Astrocyte (in vitro differentiated cells and primary cell): ENCODE measurements around the gene LMCD1. TPM values are rescaled to one million over a fixed set of nuclear protein-coding genes. Genes with fewer than 3 reads are reported as not detected.
A peak's percentile ranks its signal among the peaks of the same experiment; 100 is the strongest.

Experiments
- DNase-seq: peaks from one replicate; pipeline ENCODE4 v3.0.0-alpha.2; 2010; ENCODE audit warnings: low read depth
- FAIRE-seq: peaks from 2 replicates; lab custom pipeline; 2011; peaks lifted over from hg19 to GRCh38; lab: Jason Lieb, UNC
- H2AFZ ChIP-seq: 2 replicates; pipeline ENCODE4 v1.6.0; 2012; ENCODE audit warnings: low read depth, low read length, inconsistent platforms
- H3K27ac ChIP-seq: 2 replicates; pipeline ENCODE4 v1.5.1; 2011; ENCODE audit warnings: low read depth, low read length, inconsistent platforms
- H3K27me3 ChIP-seq: 2 replicates; pipeline ENCODE4 v1.6.0; 2011; ENCODE audit warnings: low read length, inconsistent platforms; ENCODE audit not compliant: insufficient read depth
- H3K36me3 ChIP-seq: 2 replicates; pipeline ENCODE4 v1.5.1; 2011; ENCODE audit warnings: low read length, inconsistent platforms; ENCODE audit not compliant: insufficient read depth
- H3K4me1 ChIP-seq: 2 replicates; pipeline ENCODE4 v1.5.1; 2011; ENCODE audit warnings: low read length, inconsistent platforms; ENCODE audit not compliant: insufficient read depth
- H3K4me2 ChIP-seq: 2 replicates; pipeline ENCODE4 v1.6.0; 2012; ENCODE audit warnings: low read length, inconsistent platforms
- H3K4me3 ChIP-seq: 2 replicates; pipeline ENCODE4 v1.5.1; 2011; ENCODE audit warnings: low read depth, mild to moderate bottlenecking, low read length, inconsistent platforms; ENCODE audit not compliant: insufficient read depth
- H3K79me2 ChIP-seq: 2 replicates; pipeline ENCODE4 v1.6.0; 2012; ENCODE audit warnings: mild to moderate bottlenecking, low read length, inconsistent platforms; ENCODE audit not compliant: insufficient read depth
- H3K9ac ChIP-seq: 2 replicates; pipeline ENCODE4 v1.6.0; 2012; ENCODE audit warnings: mild to moderate bottlenecking, low read length, inconsistent platforms
- H3K9me3 ChIP-seq: 2 replicates; pipeline ENCODE4 v1.5.1; 2012; ENCODE audit warnings: low read depth, mild to moderate bottlenecking, low read length, inconsistent platforms; ENCODE audit not compliant: insufficient read depth
- H4K20me1 ChIP-seq: 2 replicates; pipeline ENCODE4 v1.6.0; 2012; ENCODE audit warnings: low read length, inconsistent platforms; ENCODE audit not compliant: insufficient read depth
- H3K27ac Mint-ChIP-seq: one replicate; pipeline ENCODE4 v1.8.0; 2021; ENCODE audit warnings: mild to moderate bottlenecking, mixed read lengths; ENCODE audit not compliant: unreplicated experiment
- H3K27me3 Mint-ChIP-seq: one replicate; pipeline ENCODE4 v1.8.0; 2021; ENCODE audit warnings: low read depth, mixed read lengths; ENCODE audit not compliant: unreplicated experiment
- H3K36me3 Mint-ChIP-seq: one replicate; pipeline ENCODE4 v1.8.0; 2021; ENCODE audit warnings: low read depth, mixed read lengths; ENCODE audit not compliant: unreplicated experiment
- H3K4me1 Mint-ChIP-seq: one replicate; pipeline ENCODE4 v1.8.0; 2021; ENCODE audit warnings: low read depth, mixed read lengths; ENCODE audit not compliant: unreplicated experiment
- H3K4me3 Mint-ChIP-seq: one replicate; pipeline ENCODE4 v1.8.0; 2021; ENCODE audit warnings: mild to moderate bottlenecking, moderate library complexity, mixed read lengths; ENCODE audit not compliant: unreplicated experiment
- H3K9me3 Mint-ChIP-seq: one replicate; pipeline ENCODE4 v1.8.0; 2021; ENCODE audit warnings: mild to moderate bottlenecking, mixed read lengths; ENCODE audit not compliant: unreplicated experiment
- EZH2 ChIP-seq: IDR thresholded peaks from 2 replicates; pipeline ENCODE4 v1.6.1; 2012; ENCODE audit warnings: mild to moderate bottlenecking, low read length, inconsistent platforms; ENCODE audit not compliant: insufficient read depth
- total RNA-seq: library from RNA; stranded (reverse); gene quantifications from 2 replicates; pipeline ENCODE4 v1.2.1, GENCODE V29; 2021
- TF ChIP-seq, protein P1 (sequence below): IDR thresholded peaks from 2 replicates; pipeline ENCODE4 v1.5.1; 2011; ENCODE audit warnings: low read depth, mild to moderate bottlenecking, inconsistent platforms, low read length, moderate library complexity; ENCODE audit not compliant: insufficient read depth

LMCD1 gene
- total RNA-seq, 1 donor from 2014 or later = 374 TPM

- peak overlapping the region; percentile 77 for H3K9ac ChIP-seq
- H3K4me1 ChIP-seq = peaks cover 21% of the 10 kb centered on the region
- H3K27me3 Mint-ChIP-seq = no peaks in the 10 kb centered on the region
- peaks cover 52% of the 10 kb centered on the region for H3K36me3 Mint-ChIP-seq
- peaks cover 69% of the 10 kb centered on the region for H3K4me1 Mint-ChIP-seq
- peak overlapping the region; percentile 91 for H3K27ac ChIP-seq
- no peak overlapping the region for H3K4me3 ChIP-seq
- peaks cover 2% of the 10 kb centered on the region for H3K9me3 Mint-ChIP-seq
- H4K20me1 ChIP-seq = no peaks in the 10 kb centered on the region
- H3K9me3 ChIP-seq = no peaks in the 10 kb centered on the region
- H3K36me3 ChIP-seq = peaks cover 12% of the 10 kb centered on the region
- TF ChIP-seq, protein P1, sequence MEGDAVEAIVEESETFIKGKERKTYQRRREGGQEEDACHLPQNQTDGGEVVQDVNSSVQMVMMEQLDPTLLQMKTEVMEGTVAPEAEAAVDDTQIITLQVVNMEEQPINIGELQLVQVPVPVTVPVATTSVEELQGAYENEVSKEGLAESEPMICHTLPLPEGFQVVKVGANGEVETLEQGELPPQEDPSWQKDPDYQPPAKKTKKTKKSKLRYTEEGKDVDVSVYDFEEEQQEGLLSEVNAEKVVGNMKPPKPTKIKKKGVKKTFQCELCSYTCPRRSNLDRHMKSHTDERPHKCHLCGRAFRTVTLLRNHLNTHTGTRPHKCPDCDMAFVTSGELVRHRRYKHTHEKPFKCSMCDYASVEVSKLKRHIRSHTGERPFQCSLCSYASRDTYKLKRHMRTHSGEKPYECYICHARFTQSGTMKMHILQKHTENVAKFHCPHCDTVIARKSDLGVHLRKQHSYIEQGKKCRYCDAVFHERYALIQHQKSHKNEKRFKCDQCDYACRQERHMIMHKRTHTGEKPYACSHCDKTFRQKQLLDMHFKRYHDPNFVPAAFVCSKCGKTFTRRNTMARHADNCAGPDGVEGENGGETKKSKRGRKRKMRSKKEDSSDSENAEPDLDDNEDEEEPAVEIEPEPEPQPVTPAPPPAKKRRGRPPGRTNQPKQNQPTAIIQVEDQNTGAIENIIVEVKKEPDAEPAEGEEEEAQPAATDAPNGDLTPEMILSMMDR = no peak
- no peak for TF ChIP-seq EZH2
- no peaks in the 10 kb centered on the region for H3K27me3 ChIP-seq
- H3K4me3 Mint-ChIP-seq = no peak overlapping the region
- H2AFZ ChIP-seq = no peak overlapping the region
- no peak for DNase-seq
- H3K79me2 ChIP-seq = no peaks in the 10 kb centered on the region
- no peak for FAIRE-seq
- H3K4me2 ChIP-seq = peak overlapping the region; percentile 58
- H3K27ac Mint-ChIP-seq = peak overlapping the region; percentile 82
Measured at GRCh38 chr3:8538223-8538622, 36.6 kb downstream of the LMCD1 start.

- Histone ChIP-seq H3K36me3 (peaks cover 14% of the 10 kb centered on the region), H4K20me1 (no peaks in the 10 kb centered on the region), H3K4me2 (peak overlapping the region; percentile 58), H3K27me3 (no peaks in the 10 kb centered on the region), H3K27ac (peak overlapping the region; percentile 91), H3K4me1 (peaks cover 21% of the 10 kb centered on the region), H3K9me3 (no peaks in the 10 kb centered on the region), H3K4me3 (no peak overlapping the region), H3K9ac (peak overlapping the region; percentile 77), H2AFZ (no peak overlapping the region), H3K79me2 (no peaks in the 10 kb centered on the region)
- Mint-ChIP-seq H3K9me3 (peaks cover 2% of the 10 kb centered on the region), H3K4me3 (no peak overlapping the region), H3K27ac (peak overlapping the region; percentile 75), H3K36me3 (peaks cover 52% of the 10 kb centered on the region), H3K4me1 (peaks cover 67% of the 10 kb centered on the region), H3K27me3 (no peaks in the 10 kb centered on the region)
- FAIRE-seq = peak; percentile 66
- DNase-seq = peak; percentile 86
- TF ChIP-seq, protein P1 = no peak
- TF ChIP-seq EZH2 = no peak
Measured at GRCh38 chr3:8538913-8539312, 37.3 kb downstream of the LMCD1 start.

DNA sequence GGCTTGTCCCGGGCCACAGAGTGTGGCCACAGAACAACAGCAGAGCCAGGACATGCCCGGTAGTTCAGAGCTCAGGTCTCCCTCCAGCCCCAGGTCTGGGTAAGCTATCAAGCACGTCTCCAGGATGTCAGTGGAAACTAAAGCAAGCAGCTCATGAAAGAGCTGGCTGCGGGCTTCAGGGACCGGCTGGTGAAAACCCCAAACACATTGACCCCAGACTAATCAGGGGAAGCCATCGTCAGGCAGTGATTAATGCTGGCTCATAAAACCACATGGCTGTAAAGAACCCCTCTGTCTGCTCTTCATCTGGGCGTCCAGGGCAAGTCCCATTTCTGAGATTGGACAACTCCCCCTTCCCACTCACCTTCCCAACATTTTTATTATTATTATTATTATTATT lies 37.8 kb downstream of the LMCD1 start:
- DNase-seq (peak; percentile 78), FAIRE-seq (no peak)
- Histone ChIP-seq H3K36me3 (peaks cover 14% of the 10 kb centered on the region), H3K9ac (peak overlapping the region; percentile 77), H2AFZ (no peak overlapping the region), H3K27ac (peak overlapping the region; percentile 91), H3K9me3 (no peaks in the 10 kb centered on the region), H3K4me1 (peaks cover 21% of the 10 kb centered on the region), H4K20me1 (no peaks in the 10 kb centered on the region), H3K4me3 (no peak overlapping the region), H3K4me2 (peak overlapping the region; percentile 58), H3K27me3 (no peaks in the 10 kb centered on the region), H3K79me2 (no peaks in the 10 kb centered on the region)
- Mint-ChIP-seq H3K4me1 (peaks cover 63% of the 10 kb centered on the region), H3K9me3 (peaks cover 2% of the 10 kb centered on the region), H3K36me3 (peaks cover 48% of the 10 kb centered on the region), H3K27ac (peak overlapping the region; percentile 75), H3K27me3 (no peaks in the 10 kb centered on the region), H3K4me3 (no peak overlapping the region)
- TF ChIP-seq EZH2 = no peak
- TF ChIP-seq, protein P1 = no peak
